ENCODE measurements around the gene DTYMK. TPM values are rescaled to one million over a fixed set of nuclear protein-coding genes. Genes with fewer than 3 reads are reported as not detected.

DTYMK gene
- total and polyA plus RNA-seq, 2 experiments from 2014 or later = 20.7 to 55.5 TPM

DNA sequence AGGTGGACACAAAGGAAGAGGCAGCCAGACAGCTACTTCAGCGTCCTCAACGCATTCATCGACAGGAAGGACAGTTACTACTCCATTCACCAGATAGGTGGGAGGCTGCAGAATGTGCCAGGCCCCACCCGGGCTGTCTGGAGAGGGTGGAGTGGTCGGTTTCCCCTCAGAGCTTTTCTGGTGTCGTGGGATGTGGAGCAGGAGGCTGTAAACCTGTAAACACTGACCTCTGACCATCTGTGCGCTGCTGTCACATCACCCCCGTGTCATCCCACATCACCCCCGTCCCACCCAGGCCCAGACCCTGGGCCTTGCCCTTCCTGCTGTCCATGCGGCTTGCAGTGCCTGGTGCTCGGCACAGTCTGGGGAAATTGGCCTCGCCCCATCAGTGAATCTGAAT, 32.1 kb downstream of the DTYMK start:
- TF ChIP-seq EZH2phosphoT487 (IDR thresholded peaks at IDR 0.05; ENCODE audit: low read depth, severe bottlenecking, unreplicated experiment) (no peak), EZH2 (IDR thresholded peaks at IDR 0.05; ENCODE audit: borderline replicate concordance) (no peak)
- TF ChIP-seq, protein P1, sequence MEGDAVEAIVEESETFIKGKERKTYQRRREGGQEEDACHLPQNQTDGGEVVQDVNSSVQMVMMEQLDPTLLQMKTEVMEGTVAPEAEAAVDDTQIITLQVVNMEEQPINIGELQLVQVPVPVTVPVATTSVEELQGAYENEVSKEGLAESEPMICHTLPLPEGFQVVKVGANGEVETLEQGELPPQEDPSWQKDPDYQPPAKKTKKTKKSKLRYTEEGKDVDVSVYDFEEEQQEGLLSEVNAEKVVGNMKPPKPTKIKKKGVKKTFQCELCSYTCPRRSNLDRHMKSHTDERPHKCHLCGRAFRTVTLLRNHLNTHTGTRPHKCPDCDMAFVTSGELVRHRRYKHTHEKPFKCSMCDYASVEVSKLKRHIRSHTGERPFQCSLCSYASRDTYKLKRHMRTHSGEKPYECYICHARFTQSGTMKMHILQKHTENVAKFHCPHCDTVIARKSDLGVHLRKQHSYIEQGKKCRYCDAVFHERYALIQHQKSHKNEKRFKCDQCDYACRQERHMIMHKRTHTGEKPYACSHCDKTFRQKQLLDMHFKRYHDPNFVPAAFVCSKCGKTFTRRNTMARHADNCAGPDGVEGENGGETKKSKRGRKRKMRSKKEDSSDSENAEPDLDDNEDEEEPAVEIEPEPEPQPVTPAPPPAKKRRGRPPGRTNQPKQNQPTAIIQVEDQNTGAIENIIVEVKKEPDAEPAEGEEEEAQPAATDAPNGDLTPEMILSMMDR (IDR thresholded peaks at IDR 0.05; ENCODE audit: poor library complexity) = no peak
- no peaks in the 10 kb centered on the region for H4K20me1 ChIP-seq (ENCODE audit: insufficient read depth, poor library complexity, severe bottlenecking)
- H3K79me2 ChIP-seq = peaks cover 10% of the 10 kb centered on the region
- H2AFZ ChIP-seq = no peak overlapping the region
- H3K4me3 ChIP-seq = no peak overlapping the region
- no peak for DNase-seq (ENCODE audit: low spot score)
- H3K27me3 ChIP-seq = no peaks in the 10 kb centered on the region
- 93% methylated on average over 12 of the region's 12 CpGs for whole genome bisulfite sequencing (ENCODE audit: low lambda C conversion rate, missing lambda C conversion rate)
- no peaks in the 10 kb centered on the region for H3K9me2 ChIP-seq (replicated peaks; ENCODE audit: insufficient read depth)
- no peak overlapping the region for H3K27ac ChIP-seq
- no peaks in the 10 kb centered on the region for H3K36me3 ChIP-seq (replicated peaks; ENCODE audit: insufficient read depth, low read depth)
- H3K4me2 ChIP-seq = no peak overlapping the region
- no peaks in the 10 kb centered on the region for H3K4me1 ChIP-seq (ENCODE audit: insufficient read depth)
- no peaks in the 10 kb centered on the region for H3K9me3 ChIP-seq (ENCODE audit: low read depth)

DNA sequence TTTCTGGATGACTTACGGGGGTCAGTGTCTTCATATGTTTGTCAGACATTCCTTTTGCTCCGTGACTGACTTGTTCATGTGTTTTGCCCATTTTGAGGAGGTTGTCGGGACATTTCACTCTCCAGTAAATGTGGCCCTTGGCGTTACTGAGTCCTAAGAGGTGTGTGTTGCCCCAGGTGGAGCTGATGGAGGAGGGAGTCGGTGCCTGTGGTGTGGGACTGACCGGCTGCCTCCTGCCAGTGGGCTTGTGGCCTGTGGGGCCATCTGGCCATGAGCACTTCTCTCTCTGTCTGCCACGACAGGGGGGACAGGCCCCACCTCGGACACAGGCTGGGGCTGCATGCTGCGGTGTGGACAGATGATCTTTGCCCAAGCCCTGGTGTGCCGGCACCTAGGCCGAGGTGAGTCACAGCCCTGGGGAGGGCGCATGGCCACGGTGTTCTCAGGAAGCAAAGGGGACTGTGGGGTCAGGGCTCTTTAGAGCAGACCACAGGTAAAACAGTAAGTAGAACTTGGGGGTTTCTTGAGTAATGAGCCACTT, 33.3 kb downstream of the DTYMK start:
- Histone ChIP-seq H4K20me1 (ENCODE audit: insufficient read depth, poor library complexity, severe bottlenecking) (peaks cover 13% of the 10 kb centered on the region), H3K79me2 (peaks cover 22% of the 10 kb centered on the region), H2AFZ (no peak overlapping the region), H3K9me3 (ENCODE audit: low read depth) (no peaks in the 10 kb centered on the region), H3K4me3 (no peak overlapping the region), H3K27ac (no peak overlapping the region), H3K4me1 (ENCODE audit: insufficient read depth) (no peaks in the 10 kb centered on the region), H3K4me2 (no peak overlapping the region), H3K9me2 (replicated peaks; ENCODE audit: insufficient read depth) (no peaks in the 10 kb centered on the region), H3K36me3 (replicated peaks; ENCODE audit: insufficient read depth, low read depth) (no peaks in the 10 kb centered on the region), H3K27me3 (no peaks in the 10 kb centered on the region)
- TF ChIP-seq EZH2 (IDR thresholded peaks at IDR 0.05; ENCODE audit: borderline replicate concordance) (no peak), EZH2phosphoT487 (IDR thresholded peaks at IDR 0.05; ENCODE audit: low read depth, severe bottlenecking, unreplicated experiment) (no peak)
- TF ChIP-seq, protein P1 (IDR thresholded peaks at IDR 0.05; ENCODE audit: poor library complexity) = no peak
- peak; percentile 32 for DNase-seq (ENCODE audit: low spot score)
- WGBS (ENCODE audit: low lambda C conversion rate, missing lambda C conversion rate) = 90% methylated on average over 13 of the region's 13 CpGs

DNA sequence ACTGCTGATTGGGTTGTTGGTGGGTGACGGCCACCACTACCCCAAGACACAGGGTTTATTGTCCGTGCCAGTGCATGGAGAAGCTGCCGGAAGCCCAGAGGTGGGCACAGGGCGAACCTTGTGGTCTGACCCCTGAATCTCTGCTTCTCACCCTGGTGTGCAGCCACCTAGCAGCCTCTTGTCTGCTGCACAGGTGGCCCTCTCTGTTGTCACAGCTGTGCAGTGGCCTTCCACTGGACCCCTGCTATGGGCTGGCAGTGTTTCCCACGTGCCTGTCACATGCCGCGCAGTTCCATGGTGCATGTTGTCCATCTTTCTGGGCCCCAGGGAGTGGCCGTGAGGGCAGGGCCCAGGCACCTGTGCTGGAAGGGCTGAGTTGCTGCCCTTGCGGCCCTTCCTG, 33.9 kb downstream of the DTYMK start:
- no peak overlapping the region for H3K4me3 ChIP-seq
- H3K9me3 ChIP-seq (ENCODE audit: low read depth) = no peaks in the 10 kb centered on the region
- H3K4me2 ChIP-seq = no peak overlapping the region
- no peak overlapping the region for H2AFZ ChIP-seq
- no peaks in the 10 kb centered on the region for H3K4me1 ChIP-seq (ENCODE audit: insufficient read depth)
- no peak overlapping the region for H3K27ac ChIP-seq
- H3K79me2 ChIP-seq = peaks cover 28% of the 10 kb centered on the region
- TF ChIP-seq, protein P1 (IDR thresholded peaks at IDR 0.05; ENCODE audit: poor library complexity) = no peak
- TF ChIP-seq EZH2phosphoT487 (IDR thresholded peaks at IDR 0.05; ENCODE audit: low read depth, severe bottlenecking, unreplicated experiment) (no peak), EZH2 (IDR thresholded peaks at IDR 0.05; ENCODE audit: borderline replicate concordance) (no peak)
- H3K27me3 ChIP-seq = no peaks in the 10 kb centered on the region
- no peaks in the 10 kb centered on the region for H3K9me2 ChIP-seq (replicated peaks; ENCODE audit: insufficient read depth)
- WGBS (ENCODE audit: low lambda C conversion rate, missing lambda C conversion rate) = over 99% methylated on average over 9 of the region's 9 CpGs
- no peaks in the 10 kb centered on the region for H3K36me3 ChIP-seq (replicated peaks; ENCODE audit: insufficient read depth, low read depth)
- no peak for DNase-seq (ENCODE audit: low spot score)
- peaks cover 14% of the 10 kb centered on the region for H4K20me1 ChIP-seq (ENCODE audit: insufficient read depth, poor library complexity, severe bottlenecking)

Data from hepatocyte (in vitro differentiated cells).